HK-2 (cell line): ENCODE data around the gene PTPN14.
"Not testable (repeated sequence)": the region's sequence is repeated elsewhere in the genome, so short reads cannot be mapped to it uniquely, and the experiment has no call there.

Source experiments
- DNase-seq: peaks from one replicate; pipeline ENCODE4 v3.0.0-alpha.2; 2018; ENCODE audit not compliant: unreplicated experiment

The PTPN14 gene

DNA sequence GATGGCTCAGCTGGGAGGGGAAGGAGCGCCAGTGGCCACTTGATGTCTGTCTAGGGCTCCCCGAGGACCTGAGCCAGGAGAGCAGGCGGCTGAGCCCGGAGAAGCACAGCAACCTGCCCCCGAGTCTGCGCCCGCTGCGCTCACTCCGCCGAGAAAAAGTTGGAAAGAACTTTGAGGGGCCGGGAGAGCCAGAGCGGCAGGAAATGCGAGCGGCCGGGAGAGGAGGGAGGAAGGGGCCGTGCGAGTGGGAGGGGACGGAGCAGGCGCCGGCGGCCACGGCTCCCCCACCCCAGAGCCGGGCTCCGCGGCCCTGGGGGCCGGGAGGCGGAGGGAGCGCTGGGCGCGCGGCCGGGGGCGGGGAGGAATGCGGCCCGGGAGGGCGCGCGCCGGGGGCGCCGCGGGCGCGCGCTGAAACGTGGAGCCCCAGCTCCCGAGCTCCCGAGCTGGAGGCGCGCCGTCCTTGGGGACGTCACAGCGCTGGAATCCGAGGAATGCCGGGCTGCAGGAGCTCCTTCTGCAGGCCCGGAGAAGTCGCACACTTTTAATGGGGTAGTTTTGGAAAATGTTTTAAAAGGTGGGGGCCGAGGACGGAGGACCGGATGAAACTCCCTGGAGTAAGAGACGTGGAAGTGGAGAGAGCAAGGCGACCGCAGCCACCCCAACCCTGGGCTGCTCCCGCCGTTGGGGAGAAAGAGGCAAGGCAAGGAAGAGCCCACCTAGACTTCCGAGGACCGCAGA, at the start of gene PTPN14:
TSS of gene PTPN14 (minus strand) at position 167 of the 738 bp plus-strand sequence. CDS start 86,799 bp downstream, outside the sequence.
- peak; percentile 98 for DNase-seq

DNA sequence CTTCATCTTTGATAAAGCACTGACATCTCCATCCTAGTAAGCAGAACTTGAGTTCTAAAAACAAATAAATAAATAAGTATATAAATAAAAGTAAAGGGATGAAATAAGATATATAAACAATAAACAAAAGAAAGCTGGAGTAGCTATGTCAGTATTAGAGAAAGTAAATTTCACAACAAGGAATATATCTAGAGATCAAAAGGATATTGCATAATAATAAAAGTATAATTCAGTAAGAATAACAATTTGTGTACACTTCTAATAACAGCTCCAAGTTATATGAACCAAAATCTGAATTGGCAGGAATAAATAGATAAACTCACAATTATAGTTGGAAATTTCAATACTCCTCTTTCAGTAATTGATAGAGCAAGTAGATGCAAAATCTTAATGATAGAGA, 41.8 kb upstream of the PTPN14 start:
- DNase-seq: no peak

DNA sequence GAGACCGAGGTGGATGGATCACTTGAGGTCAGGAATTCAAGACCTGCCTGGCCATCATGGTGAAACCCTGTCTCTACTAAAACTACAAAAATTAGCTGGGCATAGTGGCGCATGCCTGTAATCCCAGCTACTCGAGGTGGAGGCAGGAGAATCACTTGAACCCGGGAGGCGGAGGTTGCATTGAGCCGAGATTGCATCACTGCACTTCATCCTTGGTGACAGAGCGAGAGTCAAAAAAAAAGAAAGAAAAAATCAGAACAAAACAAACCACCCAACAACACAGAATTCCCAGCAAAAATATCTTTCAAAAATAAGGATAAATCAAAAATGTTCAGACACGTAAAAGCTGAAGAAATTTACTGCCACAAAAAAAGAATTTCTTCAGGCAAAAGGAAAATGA, 40.5 kb upstream of the PTPN14 start:
- not testable (repeated sequence) for DNase-seq

DNA sequence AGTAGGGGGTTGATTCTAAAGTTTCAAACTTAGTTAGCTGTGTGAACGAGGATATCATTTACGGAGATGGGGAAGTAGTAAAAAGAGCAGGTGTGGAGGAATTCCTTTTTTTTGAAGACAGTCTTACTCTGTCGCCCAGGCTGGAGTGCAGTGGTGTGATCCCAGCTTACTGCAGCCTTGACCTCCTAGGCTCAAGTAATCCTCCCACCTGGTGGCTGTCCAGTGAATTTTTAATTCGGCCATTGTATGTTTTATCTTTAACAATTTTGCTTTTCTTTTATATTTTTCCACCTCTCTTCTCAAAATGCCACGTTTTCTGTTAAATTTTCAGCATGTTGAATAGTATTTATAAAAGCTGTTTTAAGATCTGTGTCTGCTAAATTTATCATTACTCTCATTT, 39.3 kb upstream of the PTPN14 start:
- no peak for DNase-seq

DNA sequence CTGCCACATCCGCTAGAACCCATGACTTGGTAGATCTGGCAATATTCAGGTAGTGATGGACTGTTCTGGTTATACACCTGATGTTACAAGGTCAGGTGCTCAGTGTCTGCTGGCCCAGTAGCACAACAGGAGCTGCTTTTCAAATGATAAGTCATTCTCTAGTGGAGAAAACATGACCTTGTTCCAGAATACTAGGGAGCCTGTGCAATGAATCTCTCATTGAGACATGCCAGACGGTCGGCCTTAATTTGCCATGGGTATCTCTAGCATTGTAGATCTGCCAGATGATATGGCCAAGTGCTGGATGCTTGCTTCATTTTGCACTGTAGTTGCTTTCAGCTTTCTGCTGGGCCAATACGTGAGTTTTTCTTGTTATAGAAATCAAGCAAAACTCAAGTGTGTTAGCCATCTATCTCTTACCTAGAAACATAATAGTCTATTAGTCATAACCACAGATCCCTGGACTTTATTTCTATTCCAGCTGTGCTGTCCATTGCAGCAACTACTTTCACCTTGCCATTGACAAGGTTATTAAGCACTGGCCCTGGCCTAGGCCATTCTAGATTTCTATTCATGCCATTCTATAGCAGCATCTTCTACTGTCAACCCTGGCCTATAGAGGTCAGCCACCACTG, 37.7 kb upstream of the PTPN14 start:
- DNase-seq: no peak

DNA sequence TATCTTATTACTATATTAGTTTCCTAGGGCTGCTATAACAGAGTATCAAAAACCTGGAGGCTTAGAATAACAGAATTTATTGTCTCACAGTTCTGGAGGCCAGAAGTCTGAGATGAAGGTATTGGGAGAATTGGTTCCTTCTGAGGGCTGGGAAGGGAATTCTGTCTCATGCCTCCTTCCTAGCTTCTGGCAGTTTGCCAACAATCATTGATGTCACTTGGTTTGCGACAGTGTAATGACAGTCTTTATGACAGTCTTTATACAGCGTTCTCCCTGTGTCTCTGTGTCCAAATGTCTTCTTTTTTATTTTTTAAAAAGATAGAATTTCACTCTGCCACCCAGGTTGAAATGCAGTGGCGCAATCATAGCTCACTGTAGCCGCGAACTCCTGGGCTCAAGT, 35.8 kb upstream of the PTPN14 start:
- no peak for DNase-seq

DNA sequence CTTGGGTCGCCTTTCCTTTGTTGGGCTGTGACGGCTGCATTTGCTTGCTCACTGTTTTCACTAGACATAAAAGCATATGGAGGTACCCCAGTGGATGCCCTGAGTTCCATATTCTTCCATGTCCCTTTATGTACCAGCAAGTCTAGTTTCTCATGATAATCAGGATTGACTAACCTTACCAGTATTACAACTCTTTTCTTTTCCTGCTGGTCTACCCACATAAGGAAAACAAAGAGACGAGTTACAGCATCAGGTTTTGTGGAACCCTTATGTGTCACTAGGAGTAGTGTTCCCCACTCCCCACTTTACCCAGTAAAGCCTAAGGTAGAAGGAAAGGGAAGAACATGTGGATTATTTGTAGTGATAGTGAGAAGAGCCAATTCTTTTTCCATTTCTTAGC, 35.2 kb upstream of the PTPN14 start:
- DNase-seq: no peak

- no peak for DNase-seq
These were observed 33.7 kb upstream of the PTPN14 start for GRCh38 chr1:214584805-214585766.

DNA sequence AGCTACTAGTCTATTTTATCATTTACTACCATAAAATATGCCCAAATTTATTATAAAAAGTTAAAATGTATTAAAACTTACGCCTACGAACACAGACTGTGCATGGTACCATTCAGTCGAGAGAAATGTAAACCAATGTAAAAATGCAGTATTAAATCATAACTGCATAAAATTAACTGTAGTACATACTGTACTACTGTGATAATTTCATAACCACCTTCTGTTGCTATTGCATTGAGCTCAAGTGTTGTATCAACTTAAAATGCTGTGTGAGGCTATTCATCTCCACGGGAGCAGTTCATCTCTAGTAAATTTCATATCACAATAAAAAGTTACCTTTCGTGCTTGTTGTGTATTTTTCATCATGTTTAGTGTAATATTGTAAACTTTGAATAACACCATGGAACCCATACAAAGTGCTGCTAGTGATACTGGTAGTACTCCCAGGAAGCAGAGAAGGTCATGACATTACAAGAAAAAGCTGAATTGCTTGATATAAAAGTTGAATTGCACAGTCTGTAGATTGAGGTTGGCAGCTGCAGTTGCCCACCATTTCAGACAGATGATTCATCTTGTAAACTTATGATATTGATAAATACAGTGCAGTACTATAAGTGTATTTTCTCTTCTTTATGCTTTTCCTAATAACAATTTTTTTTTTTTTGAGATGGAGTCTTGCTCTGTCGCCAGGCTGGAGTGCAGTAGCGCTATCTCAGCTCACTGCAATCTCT, 32.6 kb upstream of the PTPN14 start:
- no peak for DNase-seq

DNA sequence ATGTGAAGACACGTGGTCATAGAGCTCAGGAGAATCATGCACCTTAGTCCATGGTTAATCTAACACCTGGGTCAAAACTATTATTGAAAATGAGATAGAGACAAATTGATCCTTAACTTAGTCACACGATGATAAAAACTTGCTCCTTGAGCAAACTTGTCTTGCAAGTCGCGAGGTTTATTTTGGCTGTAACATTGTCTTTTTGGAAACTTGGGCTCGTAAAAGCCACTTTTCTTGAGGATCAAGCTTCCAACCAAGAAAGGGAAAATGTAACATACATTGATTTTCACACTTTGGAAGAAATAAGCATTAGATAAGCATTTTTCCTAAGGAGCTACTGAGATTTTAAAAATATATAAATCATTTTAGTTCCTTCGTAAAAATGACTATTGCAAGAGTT, 31.7 kb upstream of the PTPN14 start:
- DNase-seq: no peak

GRCh38 chr1:214582289-214582891, 31.0 kb upstream of the PTPN14 start:
- DNase-seq: no peak

DNA sequence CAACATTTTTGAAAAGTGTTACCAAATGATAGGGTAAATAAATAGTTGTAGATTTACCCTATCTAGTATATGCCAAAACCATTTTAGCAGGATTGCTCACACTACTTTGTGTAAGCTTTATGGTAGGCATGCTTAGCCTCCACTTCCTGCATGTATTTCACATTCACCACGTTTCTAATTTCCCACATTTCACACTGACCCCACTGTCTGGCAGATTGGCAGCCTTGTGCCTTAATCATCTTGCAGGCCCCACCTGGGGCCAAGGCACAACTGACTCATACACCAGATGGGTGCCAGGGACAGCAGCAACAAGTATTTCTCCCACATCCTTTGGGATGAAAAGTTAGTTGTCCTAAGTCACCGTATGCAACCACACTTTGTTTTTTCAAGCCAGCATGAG, 30.4 kb upstream of the PTPN14 start:
- DNase-seq: peak; percentile 88

DNA sequence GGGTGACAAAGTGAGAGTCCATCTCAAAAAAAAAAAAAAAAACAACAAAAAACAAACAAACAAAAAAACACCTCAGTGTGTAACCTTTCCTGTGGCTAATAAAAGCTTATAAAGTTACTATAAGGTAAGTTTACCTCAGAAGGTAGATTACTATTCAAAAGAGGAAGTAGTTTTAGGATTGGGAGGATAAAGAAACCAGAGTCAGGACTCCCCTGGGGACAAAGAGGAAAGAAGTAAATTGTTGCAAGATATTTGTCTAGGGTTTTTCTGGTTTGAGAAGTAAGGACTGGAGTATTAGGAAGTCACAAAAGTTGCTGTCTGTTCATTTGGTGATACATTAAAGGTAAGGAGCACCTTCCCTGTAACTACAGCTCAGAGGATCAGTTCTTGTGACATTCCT, 27.8 kb upstream of the PTPN14 start:
- no peak for DNase-seq

- DNase-seq: not testable (repeated sequence)
These were observed 24.7 kb upstream of the PTPN14 start for GRCh38 chr1:214576120-214576519.

GRCh38 chr1:214574598-214575411, 23.4 kb upstream of the PTPN14 start:
- no peak for DNase-seq

DNA sequence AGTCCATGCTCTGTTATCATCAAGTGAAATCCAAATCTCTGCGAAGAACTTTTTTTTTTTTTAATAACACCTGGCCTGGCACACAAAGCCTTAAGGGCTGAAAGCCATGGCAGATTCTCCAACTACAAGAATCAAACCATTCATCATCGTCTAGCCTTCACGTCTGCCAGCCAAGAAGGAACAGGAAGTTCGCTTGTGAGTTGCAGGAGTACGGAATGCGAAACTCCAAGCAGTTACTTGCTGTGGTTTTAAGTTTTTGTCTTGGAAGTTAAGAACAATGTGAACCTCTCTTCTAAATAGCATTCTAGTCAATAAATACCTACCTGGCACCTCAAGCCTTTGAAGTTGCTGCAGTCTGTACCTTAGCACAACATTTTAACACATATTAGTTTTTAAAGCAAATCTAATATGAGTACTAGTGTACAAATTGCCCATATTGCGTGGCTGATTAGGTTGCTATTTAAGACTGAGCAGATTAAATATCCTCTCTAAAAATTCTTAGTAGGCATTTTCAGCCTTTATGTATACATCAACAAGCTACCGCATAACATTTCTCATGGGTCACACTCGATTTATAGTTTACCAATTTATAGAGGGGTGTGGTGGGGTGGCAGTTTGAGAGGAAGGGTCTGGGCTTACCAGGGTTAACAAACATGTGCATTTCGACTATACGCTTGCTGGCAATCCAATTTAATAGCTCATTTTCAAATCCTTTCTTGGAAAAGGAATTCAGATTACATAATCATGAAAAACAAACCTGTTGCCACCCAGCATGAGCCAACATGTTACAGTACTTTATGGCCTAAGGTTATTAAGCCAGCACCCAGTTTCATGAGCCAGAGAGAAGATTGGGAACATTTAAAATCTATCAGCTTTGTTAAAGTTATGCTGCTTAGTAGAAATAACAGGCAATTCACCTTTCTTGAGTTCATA, 22.2 kb upstream of the PTPN14 start:
- no peak for DNase-seq

- DNase-seq: no peak
These were observed 19.9 kb upstream of the PTPN14 start for GRCh38 chr1:214571281-214571680.

GRCh38 chr1:214570442-214570841, 19.0 kb upstream of the PTPN14 start:
- DNase-seq: no peak

- no peak for DNase-seq
These were observed 18.1 kb upstream of the PTPN14 start for GRCh38 chr1:214569357-214570004.
